ENCODE measurements around the gene HLF.

Gene HLF

GRCh38 chr17:55246583-55246982 lies 18.2 kb upstream of the HLF start:
- Histone ChIP-seq H3K27ac (ENCODE audit: low read depth, low read length) (no peak overlapping the region), H3K23ac (ENCODE audit: low read length) (no peak overlapping the region), H4K91ac (ENCODE audit: low read depth, low read length) (no peak overlapping the region), H2AK5ac (ENCODE audit: low read length) (no peak overlapping the region), H3K4me1 (ENCODE audit: control insufficient read depth in 1 of 2, insufficient read depth in 2 of 2, low read length in 2 of 2) (no peaks in the 10 kb centered on the region), H2AFZ (ENCODE audit: insufficient read depth, low read length, poor library complexity) (no peak overlapping the region), H3K14ac (ENCODE audit: low read length) (no peak overlapping the region), H3K27me3 (ENCODE audit: insufficient read depth, low read length) (no peaks in the 10 kb centered on the region), H3K18ac (ENCODE audit: low read length) (no peak overlapping the region), H3K9ac (ENCODE audit: low read length) (no peak overlapping the region), H4K8ac (ENCODE audit: low read depth, low read length) (no peak overlapping the region), H3K79me2 (ENCODE audit: control insufficient read depth, insufficient read depth, low read length, poor library complexity) (no peaks in the 10 kb centered on the region), H4K12ac (ENCODE audit: low read depth, low read length) (no peak overlapping the region), H3K4me2 (ENCODE audit: low read length) (no peak overlapping the region), H2BK12ac (ENCODE audit: low read length) (no peak overlapping the region), H2BK120ac (ENCODE audit: insufficient read depth, low read length, poor library complexity) (no peak overlapping the region), H3K36me3 (ENCODE audit: control insufficient read depth in 1 of 2, insufficient read depth in 2 of 2, low read length in 2 of 2) (no peaks in the 10 kb centered on the region), H3K79me1 (ENCODE audit: low read length) (no peaks in the 10 kb centered on the region), H3K9me3 (ENCODE audit: insufficient read depth, low read depth, low read length) (no peaks in the 10 kb centered on the region), H2BK5ac (ENCODE audit: low read depth, low read length, poor library complexity) (no peak overlapping the region), H3K4ac (ENCODE audit: low read depth, low read length) (no peak overlapping the region), H3K4me3 (ENCODE audit: low read depth, low read length) (no peak overlapping the region)
- WGBS (ENCODE audit: extremely low coverage, insufficient coverage, insufficient read length): no CpG with 5 or more reads among the region's 1 CpG
- DNase-seq: no peak

GRCh38 chr17:55248077-55248476 lies 16.7 kb upstream of the HLF start:
- H3K18ac ChIP-seq (ENCODE audit: low read length): no peak overlapping the region
- no peak overlapping the region for H4K12ac ChIP-seq (ENCODE audit: low read depth, low read length)
- H3K79me2 ChIP-seq (ENCODE audit: control insufficient read depth, insufficient read depth, low read length, poor library complexity): no peaks in the 10 kb centered on the region
- no peaks in the 10 kb centered on the region for H3K4me1 ChIP-seq (ENCODE audit: control insufficient read depth in 1 of 2, insufficient read depth in 2 of 2, low read length in 2 of 2)
- no peak overlapping the region for H3K4me3 ChIP-seq (ENCODE audit: low read depth, low read length)
- no peak overlapping the region for H2AK5ac ChIP-seq (ENCODE audit: low read length)
- no peak overlapping the region for H3K9ac ChIP-seq (ENCODE audit: low read length)
- no peak overlapping the region for H2AFZ ChIP-seq (ENCODE audit: insufficient read depth, low read length, poor library complexity)
- no peaks in the 10 kb centered on the region for H3K27me3 ChIP-seq (ENCODE audit: insufficient read depth, low read length)
- H4K91ac ChIP-seq (ENCODE audit: low read depth, low read length): no peak overlapping the region
- no peak overlapping the region for H2BK120ac ChIP-seq (ENCODE audit: insufficient read depth, low read length, poor library complexity)
- no peak overlapping the region for H2BK5ac ChIP-seq (ENCODE audit: low read depth, low read length, poor library complexity)
- no CpG with 5 or more reads among the region's 2 CpGs for WGBS (ENCODE audit: extremely low coverage, insufficient coverage, insufficient read length)
- H3K4ac ChIP-seq (ENCODE audit: low read depth, low read length): no peak overlapping the region
- H3K79me1 ChIP-seq (ENCODE audit: low read length): no peaks in the 10 kb centered on the region
- H3K14ac ChIP-seq (ENCODE audit: low read length): no peak overlapping the region
- no peak overlapping the region for H3K27ac ChIP-seq (ENCODE audit: low read depth, low read length)
- H3K23ac ChIP-seq (ENCODE audit: low read length): no peak overlapping the region
- H3K9me3 ChIP-seq (ENCODE audit: insufficient read depth, low read depth, low read length): no peaks in the 10 kb centered on the region
- no peak for DNase-seq
- H3K36me3 ChIP-seq (ENCODE audit: control insufficient read depth in 1 of 2, insufficient read depth in 2 of 2, low read length in 2 of 2): no peaks in the 10 kb centered on the region
- no peak overlapping the region for H3K4me2 ChIP-seq (ENCODE audit: low read length)
- no peak overlapping the region for H2BK12ac ChIP-seq (ENCODE audit: low read length)
- no peak overlapping the region for H4K8ac ChIP-seq (ENCODE audit: low read depth, low read length)

- Histone ChIP-seq H2BK12ac (ENCODE audit: low read length) (no peak overlapping the region), H3K27me3 (ENCODE audit: insufficient read depth, low read length) (no peaks in the 10 kb centered on the region), H3K9ac (ENCODE audit: low read length) (no peak overlapping the region), H3K36me3 (ENCODE audit: control insufficient read depth in 1 of 2, insufficient read depth in 2 of 2, low read length in 2 of 2) (no peaks in the 10 kb centered on the region), H3K18ac (ENCODE audit: low read length) (no peak overlapping the region), H3K79me1 (ENCODE audit: low read length) (no peaks in the 10 kb centered on the region), H4K8ac (ENCODE audit: low read depth, low read length) (no peak overlapping the region), H3K4ac (ENCODE audit: low read depth, low read length) (no peak overlapping the region), H3K9me3 (ENCODE audit: insufficient read depth, low read depth, low read length) (no peaks in the 10 kb centered on the region), H3K23ac (ENCODE audit: low read length) (no peak overlapping the region), H3K14ac (ENCODE audit: low read length) (no peak overlapping the region), H3K4me3 (ENCODE audit: low read depth, low read length) (no peak overlapping the region), H2AK5ac (ENCODE audit: low read length) (no peak overlapping the region), H4K91ac (ENCODE audit: low read depth, low read length) (no peak overlapping the region), H2BK120ac (ENCODE audit: insufficient read depth, low read length, poor library complexity) (no peak overlapping the region), H4K12ac (ENCODE audit: low read depth, low read length) (no peak overlapping the region), H2AFZ (ENCODE audit: insufficient read depth, low read length, poor library complexity) (no peak overlapping the region), H3K4me2 (ENCODE audit: low read length) (no peak overlapping the region), H3K79me2 (ENCODE audit: control insufficient read depth, insufficient read depth, low read length, poor library complexity) (no peaks in the 10 kb centered on the region), H3K4me1 (ENCODE audit: control insufficient read depth in 1 of 2, insufficient read depth in 2 of 2, low read length in 2 of 2) (no peaks in the 10 kb centered on the region), H3K27ac (ENCODE audit: low read depth, low read length) (no peak overlapping the region), H2BK5ac (ENCODE audit: low read depth, low read length, poor library complexity) (no peak overlapping the region)
- no CpG with 5 or more reads among the region's 7 CpGs for WGBS (ENCODE audit: extremely low coverage, insufficient coverage, insufficient read length)
- no peak for DNase-seq
Measured at GRCh38 chr17:55249861-55250260, 14.9 kb upstream of the HLF start.

DNA sequence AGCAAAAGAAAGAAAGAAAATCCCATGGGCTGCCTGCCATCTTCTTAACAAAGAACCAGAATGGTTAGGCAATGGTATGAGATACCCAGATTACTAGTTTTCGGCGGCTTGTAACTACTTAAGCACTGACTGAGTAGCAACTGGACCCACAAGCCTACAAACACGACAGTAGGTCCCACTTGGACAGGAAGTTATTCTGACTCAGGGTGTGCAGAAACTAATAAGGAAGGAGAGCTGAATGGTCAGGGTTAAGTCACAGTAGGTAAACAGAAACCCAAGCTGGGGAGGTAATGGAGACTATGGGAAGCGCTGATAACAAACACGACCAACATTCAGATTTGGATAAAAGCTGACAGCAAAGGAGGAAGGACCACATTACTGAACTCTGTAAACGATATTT lies 10.4 kb upstream of the HLF start:
- peaks cover 2% of the 10 kb centered on the region for H3K9me3 ChIP-seq (ENCODE audit: insufficient read depth, low read depth, low read length)
- no peak overlapping the region for H3K23ac ChIP-seq (ENCODE audit: low read length)
- no peak overlapping the region for H2AFZ ChIP-seq (ENCODE audit: insufficient read depth, low read length, poor library complexity)
- H3K9ac ChIP-seq (ENCODE audit: low read length): no peak overlapping the region
- H2AK5ac ChIP-seq (ENCODE audit: low read length): no peak overlapping the region
- no peak overlapping the region for H3K4me2 ChIP-seq (ENCODE audit: low read length)
- no peak overlapping the region for H2BK12ac ChIP-seq (ENCODE audit: low read length)
- no peak overlapping the region for H2BK5ac ChIP-seq (ENCODE audit: low read depth, low read length, poor library complexity)
- no peak overlapping the region for H4K91ac ChIP-seq (ENCODE audit: low read depth, low read length)
- H3K4ac ChIP-seq (ENCODE audit: low read depth, low read length): no peak overlapping the region
- no peak overlapping the region for H4K12ac ChIP-seq (ENCODE audit: low read depth, low read length)
- H3K36me3 ChIP-seq (ENCODE audit: control insufficient read depth in 1 of 2, insufficient read depth in 2 of 2, low read length in 2 of 2): no peaks in the 10 kb centered on the region
- no peak for DNase-seq
- H4K8ac ChIP-seq (ENCODE audit: low read depth, low read length): no peak overlapping the region
- no peaks in the 10 kb centered on the region for H3K79me2 ChIP-seq (ENCODE audit: control insufficient read depth, insufficient read depth, low read length, poor library complexity)
- H3K4me3 ChIP-seq (ENCODE audit: low read depth, low read length): no peak overlapping the region
- no CpG with 5 or more reads among the region's 6 CpGs for WGBS (ENCODE audit: extremely low coverage, insufficient coverage, insufficient read length)
- H3K27me3 ChIP-seq (ENCODE audit: insufficient read depth, low read length): no peaks in the 10 kb centered on the region
- no peak overlapping the region for H2BK120ac ChIP-seq (ENCODE audit: insufficient read depth, low read length, poor library complexity)
- H3K18ac ChIP-seq (ENCODE audit: low read length): no peak overlapping the region
- H3K79me1 ChIP-seq (ENCODE audit: low read length): no peaks in the 10 kb centered on the region
- no peak overlapping the region for H3K27ac ChIP-seq (ENCODE audit: low read depth, low read length)
- no peak overlapping the region for H3K14ac ChIP-seq (ENCODE audit: low read length)
- no peaks in the 10 kb centered on the region for H3K4me1 ChIP-seq (ENCODE audit: control insufficient read depth in 1 of 2, insufficient read depth in 2 of 2, low read length in 2 of 2)

Data from trophoblast cell (in vitro differentiated cells and primary cell).